Stimulated activated CD4-positive, alpha-beta T cell treated with anti-CD3 and anti-CD28 coated beads, Interleukin-2, amount 100 ng/mL, for 24 hours (primary cell): ENCODE data around the gene TMEM170B.

Experiments used
- DNase-seq, 2 donors: peaks; one replicate each; pipeline ENCODE4 v3.0.0-alpha.2; 2020

The TMEM170B gene

GRCh38 chr6:11622156-11622555 is 84.6 kb downstream of the TMEM170B start:
- DNase-seq = no peak

- no peak for DNase-seq
These were observed 85.7 kb downstream of the TMEM170B start for GRCh38 chr6:11623272-11623671.

- DNase-seq = no peak
These were observed 87.8 kb downstream of the TMEM170B start for GRCh38 chr6:11625302-11625701.

- no peak for DNase-seq
These were observed 88.8 kb downstream of the TMEM170B start for GRCh38 chr6:11626356-11626755.

GRCh38 chr6:11628562-11628961 is 91.0 kb downstream of the TMEM170B start:
- DNase-seq = no peak

- DNase-seq = no peak
These were observed 93.5 kb downstream of the TMEM170B start for GRCh38 chr6:11631008-11631407.

GRCh38 chr6:11631539-11631938 is 94.0 kb downstream of the TMEM170B start:
- no peak for DNase-seq

- DNase-seq = no peak
These were observed 94.7 kb downstream of the TMEM170B start for GRCh38 chr6:11632231-11632630.

GRCh38 chr6:11632795-11633511 is 95.4 kb downstream of the TMEM170B start:
- DNase-seq = no peak
